Measurements from ENCODE around the gene PA2G4.

GRCh38 chr12:56110571-56110970, 6.2 kb downstream of the PA2G4 start:
- TF ChIP-seq, protein P1, sequence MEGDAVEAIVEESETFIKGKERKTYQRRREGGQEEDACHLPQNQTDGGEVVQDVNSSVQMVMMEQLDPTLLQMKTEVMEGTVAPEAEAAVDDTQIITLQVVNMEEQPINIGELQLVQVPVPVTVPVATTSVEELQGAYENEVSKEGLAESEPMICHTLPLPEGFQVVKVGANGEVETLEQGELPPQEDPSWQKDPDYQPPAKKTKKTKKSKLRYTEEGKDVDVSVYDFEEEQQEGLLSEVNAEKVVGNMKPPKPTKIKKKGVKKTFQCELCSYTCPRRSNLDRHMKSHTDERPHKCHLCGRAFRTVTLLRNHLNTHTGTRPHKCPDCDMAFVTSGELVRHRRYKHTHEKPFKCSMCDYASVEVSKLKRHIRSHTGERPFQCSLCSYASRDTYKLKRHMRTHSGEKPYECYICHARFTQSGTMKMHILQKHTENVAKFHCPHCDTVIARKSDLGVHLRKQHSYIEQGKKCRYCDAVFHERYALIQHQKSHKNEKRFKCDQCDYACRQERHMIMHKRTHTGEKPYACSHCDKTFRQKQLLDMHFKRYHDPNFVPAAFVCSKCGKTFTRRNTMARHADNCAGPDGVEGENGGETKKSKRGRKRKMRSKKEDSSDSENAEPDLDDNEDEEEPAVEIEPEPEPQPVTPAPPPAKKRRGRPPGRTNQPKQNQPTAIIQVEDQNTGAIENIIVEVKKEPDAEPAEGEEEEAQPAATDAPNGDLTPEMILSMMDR (IDR thresholded peaks at IDR 0.05; ENCODE audit: extremely low read depth in 1 of 2, insufficient read depth in 1 of 2, low read depth in 1 of 2, low read length in 2 of 2) = no peak
- TF ChIP-seq POLR2A (IDR thresholded peaks at IDR 0.05; ENCODE audit: low read depth, low read length) (no peak), EZH2 (IDR thresholded peaks at IDR 0.05; ENCODE audit: borderline replicate concordance, low read depth, low read length, severe bottlenecking) (no peak), GATA2 (IDR thresholded peaks at IDR 0.05; ENCODE audit: insufficient read depth, insufficient read length, low read depth, low read length) (no peak)
- TF ChIP-seq, protein P2, sequence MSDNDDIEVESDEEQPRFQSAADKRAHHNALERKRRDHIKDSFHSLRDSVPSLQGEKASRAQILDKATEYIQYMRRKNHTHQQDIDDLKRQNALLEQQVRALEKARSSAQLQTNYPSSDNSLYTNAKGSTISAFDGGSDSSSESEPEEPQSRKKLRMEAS (IDR thresholded peaks at IDR 0.05; ENCODE audit: insufficient read depth, insufficient read length) = no peak
